ENCODE measurements around the gene CPNE8.

DNA sequence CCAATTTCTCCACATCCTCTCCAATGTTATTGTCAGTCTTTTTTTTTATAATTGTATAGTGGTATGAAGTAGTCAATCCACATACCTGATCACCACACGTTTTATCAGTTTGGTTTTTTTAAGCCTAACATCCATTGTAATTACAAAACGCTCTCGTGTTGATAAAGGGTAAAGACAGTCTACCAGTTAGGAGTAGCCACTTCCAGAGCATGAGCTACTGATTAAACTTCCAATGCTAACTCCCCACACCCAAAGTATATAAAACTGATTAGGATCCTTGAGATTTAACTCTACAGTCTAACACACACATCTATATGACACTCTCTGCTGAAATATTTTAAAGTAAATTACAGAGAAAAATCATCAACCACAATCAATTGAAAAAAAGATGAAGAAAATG is 20.7 kb downstream of the CPNE8 start:
- TF ChIP-seq, protein P1, sequence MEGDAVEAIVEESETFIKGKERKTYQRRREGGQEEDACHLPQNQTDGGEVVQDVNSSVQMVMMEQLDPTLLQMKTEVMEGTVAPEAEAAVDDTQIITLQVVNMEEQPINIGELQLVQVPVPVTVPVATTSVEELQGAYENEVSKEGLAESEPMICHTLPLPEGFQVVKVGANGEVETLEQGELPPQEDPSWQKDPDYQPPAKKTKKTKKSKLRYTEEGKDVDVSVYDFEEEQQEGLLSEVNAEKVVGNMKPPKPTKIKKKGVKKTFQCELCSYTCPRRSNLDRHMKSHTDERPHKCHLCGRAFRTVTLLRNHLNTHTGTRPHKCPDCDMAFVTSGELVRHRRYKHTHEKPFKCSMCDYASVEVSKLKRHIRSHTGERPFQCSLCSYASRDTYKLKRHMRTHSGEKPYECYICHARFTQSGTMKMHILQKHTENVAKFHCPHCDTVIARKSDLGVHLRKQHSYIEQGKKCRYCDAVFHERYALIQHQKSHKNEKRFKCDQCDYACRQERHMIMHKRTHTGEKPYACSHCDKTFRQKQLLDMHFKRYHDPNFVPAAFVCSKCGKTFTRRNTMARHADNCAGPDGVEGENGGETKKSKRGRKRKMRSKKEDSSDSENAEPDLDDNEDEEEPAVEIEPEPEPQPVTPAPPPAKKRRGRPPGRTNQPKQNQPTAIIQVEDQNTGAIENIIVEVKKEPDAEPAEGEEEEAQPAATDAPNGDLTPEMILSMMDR (IDR thresholded peaks at IDR 0.05), result no peak
- no peak for TF ChIP-seq POLR2AphosphoS5 (IDR thresholded peaks at IDR 0.05)
- no peak for TF ChIP-seq POLR2A (IDR thresholded peaks at IDR 0.05)

All from prostate gland (tissue), 2 donors.